MM.1S (cell line): ENCODE results near the gene CNP.
"Not testable (repeated sequence)": the region's sequence is repeated elsewhere in the genome, so short reads cannot be mapped to it uniquely, and the experiment has no call there.

Experiments
- DNase-seq: peaks from one replicate; pipeline ENCODE4 v3.0.0-alpha.2; 2015
- H2AFZ ChIP-seq: fragments of 300-600 bp; sonication (generic); 2 replicates; pipeline ENCODE4 v1.6.0; 2016; ENCODE audit warnings: antibody characterized with exemption, low read length
- H3F3A ChIP-seq: fragments of 300-600 bp; sonication (generic); 2 replicates; pipeline ENCODE4 v1.6.1; 2016; ENCODE audit warnings: mild to moderate bottlenecking, antibody characterized with exemption, low read length, moderate library complexity, mixed read lengths; ENCODE audit not compliant: insufficient read depth
- H3K27ac ChIP-seq: fragments of 300-600 bp; sonication (generic); 2 replicates; pipeline ENCODE4 v1.5.1; 2016; ENCODE audit warnings: mild to moderate bottlenecking, low read length
- H3K27me3 ChIP-seq: fragments of 300-600 bp; sonication (generic); replicated peaks from 2 replicates; pipeline ENCODE4 v1.6.0; 2016; ENCODE audit warnings: low read length; ENCODE audit not compliant: insufficient read depth
- H3K36me3 ChIP-seq: fragments of 300-600 bp; sonication (generic); replicated peaks from 2 replicates; pipeline ENCODE4 v1.6.1; 2016; ENCODE audit warnings: mild to moderate bottlenecking, low read length, mixed read lengths; ENCODE audit not compliant: insufficient read depth
- H3K4me1 ChIP-seq: fragments of 300-600 bp; sonication (generic); 2 replicates; pipeline ENCODE4 v1.6.1; 2016; ENCODE audit warnings: low read length, mixed read lengths
- H3K4me2 ChIP-seq: fragments of 300-600 bp; sonication (generic); 2 replicates; pipeline ENCODE4 v1.6.0; 2016; ENCODE audit warnings: low read depth, low read length
- H3K4me3 ChIP-seq: fragments of 300-600 bp; sonication (generic); 2 replicates; pipeline ENCODE4 v1.5.1; 2016; ENCODE audit warnings: low read length, mixed read lengths
- H3K79me2 ChIP-seq: fragments of 300-600 bp; sonication (generic); 2 replicates; pipeline ENCODE4 v1.6.1; 2016; ENCODE audit warnings: mixed run types, low read length, mixed read lengths
- H3K9ac ChIP-seq: fragments of 300-600 bp; sonication (generic); 2 replicates; pipeline ENCODE4 v1.6.1; 2016; ENCODE audit warnings: low read length, mixed read lengths
- H3K9me2 ChIP-seq: fragments of 300-600 bp; sonication (generic); replicated peaks from 2 replicates; pipeline ENCODE4 v1.6.1; 2016; ENCODE audit warnings: mild to moderate bottlenecking, low read length, mixed read lengths; ENCODE audit not compliant: insufficient read depth
- H3K9me3 ChIP-seq: fragments of 300-600 bp; sonication (generic); replicated peaks from 2 replicates; pipeline ENCODE4 v1.6.1; 2016; ENCODE audit warnings: mild to moderate bottlenecking, low read length, mixed read lengths; ENCODE audit not compliant: insufficient read depth
- H4K20me1 ChIP-seq: fragments of 300-600 bp; sonication (generic); 2 replicates; pipeline ENCODE4 v1.6.1; 2016; ENCODE audit warnings: mild to moderate bottlenecking, low read length, moderate library complexity, mixed read lengths; ENCODE audit not compliant: insufficient read depth
- EZH2 ChIP-seq: fragments of 300-600 bp; sonication (generic); optimal IDR thresholded peaks from 2 replicates; pipeline ENCODE3; 2017; ENCODE audit warnings: low read depth, mild to moderate bottlenecking, antibody characterized with exemption, low read length, mixed read lengths
- EZH2phosphoT487 ChIP-seq: fragments of 300-600 bp; sonication (generic); IDR thresholded peaks from 2 replicates; pipeline ENCODE4 v1.6.1; 2018; ENCODE audit warnings: antibody characterized with exemption, low read length
- TF ChIP-seq, protein P1 (sequence below): fragments of 300-600 bp; sonication (generic); IDR thresholded peaks from 2 replicates; pipeline ENCODE4 v1.5.1; 2016; ENCODE audit warnings: antibody characterized with exemption, low read length, mixed read lengths

Gene CNP

DNA sequence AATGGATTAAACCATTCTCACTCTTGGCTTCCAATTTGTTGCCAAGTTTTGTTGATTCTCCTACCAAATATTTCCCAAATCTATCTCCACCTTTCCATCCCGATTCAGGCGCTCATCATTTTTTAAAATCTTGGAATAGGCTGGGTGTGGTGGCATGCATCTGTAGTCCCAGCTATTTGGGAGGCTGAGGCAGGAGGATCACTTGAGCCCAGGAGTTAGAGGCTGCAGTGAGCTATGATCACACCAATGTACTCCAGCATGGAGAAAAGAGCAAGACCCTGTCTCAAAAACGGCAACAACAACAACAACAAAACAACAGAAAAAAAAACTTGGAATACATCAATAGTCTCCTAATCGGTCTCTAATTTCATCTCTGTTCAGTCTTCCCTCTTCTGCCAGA lies 52.4 kb downstream of the CNP start:
- no peak for DNase-seq
- Histone ChIP-seq H3K9me3 (no peaks in the 10 kb centered on the region), H3K4me3 (no peak overlapping the region), H3K4me2 (no peak overlapping the region), H4K20me1 (no peaks in the 10 kb centered on the region), H3K9ac (no peak overlapping the region), H3K36me3 (no peaks in the 10 kb centered on the region), H3K4me1 (peaks cover 29% of the 10 kb centered on the region), H2AFZ (no peak overlapping the region), H3K79me2 (peaks cover 63% of the 10 kb centered on the region), H3K27ac (no peak overlapping the region), H3F3A (0 out of 2 replicates have a peak, but pooled peaks cover 2% of the 10 kb centered on the region), H3K9me2 (no peaks in the 10 kb centered on the region), H3K27me3 (no peaks in the 10 kb centered on the region)
- TF ChIP-seq EZH2phosphoT487 (no peak), EZH2 (no peak)
- TF ChIP-seq, protein P1, sequence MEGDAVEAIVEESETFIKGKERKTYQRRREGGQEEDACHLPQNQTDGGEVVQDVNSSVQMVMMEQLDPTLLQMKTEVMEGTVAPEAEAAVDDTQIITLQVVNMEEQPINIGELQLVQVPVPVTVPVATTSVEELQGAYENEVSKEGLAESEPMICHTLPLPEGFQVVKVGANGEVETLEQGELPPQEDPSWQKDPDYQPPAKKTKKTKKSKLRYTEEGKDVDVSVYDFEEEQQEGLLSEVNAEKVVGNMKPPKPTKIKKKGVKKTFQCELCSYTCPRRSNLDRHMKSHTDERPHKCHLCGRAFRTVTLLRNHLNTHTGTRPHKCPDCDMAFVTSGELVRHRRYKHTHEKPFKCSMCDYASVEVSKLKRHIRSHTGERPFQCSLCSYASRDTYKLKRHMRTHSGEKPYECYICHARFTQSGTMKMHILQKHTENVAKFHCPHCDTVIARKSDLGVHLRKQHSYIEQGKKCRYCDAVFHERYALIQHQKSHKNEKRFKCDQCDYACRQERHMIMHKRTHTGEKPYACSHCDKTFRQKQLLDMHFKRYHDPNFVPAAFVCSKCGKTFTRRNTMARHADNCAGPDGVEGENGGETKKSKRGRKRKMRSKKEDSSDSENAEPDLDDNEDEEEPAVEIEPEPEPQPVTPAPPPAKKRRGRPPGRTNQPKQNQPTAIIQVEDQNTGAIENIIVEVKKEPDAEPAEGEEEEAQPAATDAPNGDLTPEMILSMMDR: no peak

DNA sequence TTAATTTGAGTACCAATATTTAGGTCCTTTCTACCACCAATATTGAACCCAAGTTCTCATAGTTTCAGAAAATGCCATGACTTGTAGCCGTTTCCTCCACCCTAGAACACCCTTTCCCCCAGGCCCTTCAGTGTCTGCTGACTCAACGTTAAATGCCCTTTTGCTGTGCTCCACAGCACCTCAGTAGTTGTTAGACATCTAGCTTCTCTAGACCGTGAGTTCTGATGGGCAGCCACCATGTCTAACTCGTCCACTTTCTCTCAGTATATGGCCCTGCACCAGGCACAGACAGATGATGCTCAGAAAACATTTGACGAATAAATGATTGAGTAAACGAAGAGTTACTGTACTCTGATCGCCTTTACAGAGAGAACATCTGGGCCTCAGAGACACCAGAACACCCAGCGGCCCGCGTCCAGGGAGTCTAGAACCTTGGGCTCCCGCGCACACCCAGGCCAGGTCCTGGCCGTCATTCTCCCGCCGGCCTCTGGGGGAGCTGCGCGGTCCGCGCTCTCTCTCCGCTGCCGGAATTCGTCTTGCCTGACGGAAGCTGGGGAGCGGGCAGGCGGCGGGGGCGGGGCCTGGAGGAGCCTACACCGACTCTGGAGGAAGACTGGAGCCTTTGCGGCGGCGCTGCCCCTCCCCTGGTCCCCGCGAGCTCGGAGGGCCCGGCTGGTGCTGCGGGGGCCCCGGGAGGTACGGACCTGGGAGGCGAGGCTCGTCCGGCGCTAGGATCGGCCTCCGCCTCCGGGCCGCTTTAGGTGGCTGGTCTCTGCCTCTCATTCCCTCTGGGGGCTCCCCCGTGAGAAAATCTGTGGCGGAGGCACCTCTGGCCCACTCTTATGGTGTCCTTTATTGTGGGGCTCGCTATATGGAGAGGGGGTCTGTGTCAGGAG lies 53.2 kb downstream of the CNP start, which contains the start of gene NKIRAS2:
Gene NKIRAS2 (plus strand): TSS at position 582 of the 896 bp plus-strand sequence. CDS start 1,488 bp downstream, outside the sequence.
- H3K9me3 ChIP-seq: no peaks in the 10 kb centered on the region
- peak within 1 kb of the TSS; percentile 78 for H3K4me3 ChIP-seq
- H3F3A ChIP-seq: peaks cover 10% of the 10 kb centered on the region; the same call in 1 of the 2 replicates
- peaks cover 37% of the 10 kb centered on the region for H3K4me1 ChIP-seq
- H3K27ac ChIP-seq: no peak within 1 kb of the TSS; the same call in 1 of the 2 replicates
- no peaks in the 10 kb centered on the region for H4K20me1 ChIP-seq
- TF ChIP-seq EZH2phosphoT487: no peak
- TF ChIP-seq, protein P1: peak; percentile 90
- no peaks in the 10 kb centered on the region for H3K9me2 ChIP-seq
- H3K27me3 ChIP-seq: no peaks in the 10 kb centered on the region
- peak within 1 kb of the TSS; percentile 81 for H3K9ac ChIP-seq
- peak; percentile 95 for DNase-seq
- H3K79me2 ChIP-seq: peaks cover 55% of the 10 kb centered on the region
- peak within 1 kb of the TSS; percentile 53 for H3K4me2 ChIP-seq
- H3K36me3 ChIP-seq: no peaks in the 10 kb centered on the region
- H2AFZ ChIP-seq: peak within 1 kb of the TSS; percentile 92

DNA sequence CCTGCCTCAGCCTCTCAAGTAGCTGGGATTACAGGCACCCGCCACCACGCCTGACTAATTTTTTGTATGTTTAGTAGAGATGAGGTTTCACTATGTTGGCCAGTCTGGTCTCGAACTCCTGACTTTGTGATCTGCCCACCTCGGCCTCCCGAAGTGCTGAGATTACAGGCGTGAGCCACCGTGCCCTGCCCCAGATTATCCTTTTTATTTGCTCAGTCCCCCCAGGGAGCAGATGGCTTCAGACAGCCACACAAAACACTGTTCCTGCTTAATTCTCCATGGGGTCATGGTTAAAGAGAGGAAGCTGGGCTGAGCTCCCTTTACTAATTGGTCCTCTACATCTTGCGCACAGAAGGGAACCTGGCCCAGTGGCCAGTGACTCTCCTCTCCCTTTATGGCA lies 54.2 kb downstream of the CNP start:
- peaks cover 41% of the 10 kb centered on the region for H3K4me1 ChIP-seq
- not testable (repeated sequence) for H3K36me3 ChIP-seq, H3K9me3 ChIP-seq, H2AFZ ChIP-seq, H3K9ac ChIP-seq, DNase-seq, H4K20me1 ChIP-seq, H3K27ac ChIP-seq, H3K9me2 ChIP-seq, H3K27me3 ChIP-seq
- H3K4me3 ChIP-seq: peak overlapping the region; percentile 78
- peak overlapping the region; percentile 53; the same call in 1 of the 2 replicates for H3K4me2 ChIP-seq
- H3F3A ChIP-seq: peaks cover 15% of the 10 kb centered on the region
- peaks cover 44% of the 10 kb centered on the region for H3K79me2 ChIP-seq
